SU-DHL-6 (cell line): ENCODE measurements around the gene LRRK1.

Experiments
- EZH2phosphoT487 ChIP-seq: fragments of 200-600 bp; sonication (generic), shearing (Covaris generic); conservative IDR thresholded peaks from 2 replicates; pipeline ENCODE4 v1.6.1; 2018; ENCODE audit warnings: mild to moderate bottlenecking, antibody characterized with exemption, low read length, moderate library complexity, mixed read lengths
- TF ChIP-seq, protein P1 (sequence below): fragments of 200-600 bp; sonication (generic); IDR thresholded peaks from one replicate; pipeline ENCODE4 v1.5.1; 2017; ENCODE audit warnings: antibody characterized with exemption, mild to moderate bottlenecking, low read length, moderate library complexity; ENCODE audit not compliant: insufficient read depth, poor library complexity, severe bottlenecking

DNA sequence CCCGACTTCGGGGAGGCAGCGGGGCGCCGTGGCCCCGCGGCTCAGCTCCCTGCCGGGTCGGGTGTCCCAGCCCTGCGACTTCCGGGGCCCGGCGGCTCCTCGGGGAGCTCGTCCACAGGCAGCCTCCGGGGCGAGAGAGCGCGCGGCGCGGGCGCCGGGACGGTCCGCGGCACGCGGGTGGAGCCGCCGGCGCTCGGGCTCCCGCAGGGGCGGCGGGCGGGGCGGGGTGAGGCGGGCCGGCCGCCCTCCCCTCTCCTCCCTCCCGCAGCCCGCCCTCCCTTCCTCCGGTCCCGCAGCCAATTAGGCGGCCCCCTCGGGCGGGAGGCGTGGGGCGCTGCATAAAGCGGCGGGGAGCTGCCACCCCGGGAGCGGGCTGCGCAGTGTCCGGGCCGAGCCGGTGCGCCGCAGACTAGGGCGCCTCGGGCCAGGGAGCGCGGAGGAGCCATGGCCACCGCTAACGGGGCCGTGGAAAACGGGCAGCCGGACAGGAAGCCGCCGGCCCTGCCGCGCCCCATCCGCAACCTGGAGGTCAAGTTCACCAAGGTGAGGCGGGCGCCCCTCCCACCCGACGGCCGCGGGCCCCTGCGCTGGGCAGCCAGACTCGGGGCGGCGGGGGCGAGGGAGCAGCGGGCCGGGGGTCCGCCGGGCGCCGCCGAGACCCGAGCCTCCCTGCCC, 39.6 kb upstream of the LRRK1 start, which contains the start of gene ALDH1A3:
- TF ChIP-seq, protein P1, sequence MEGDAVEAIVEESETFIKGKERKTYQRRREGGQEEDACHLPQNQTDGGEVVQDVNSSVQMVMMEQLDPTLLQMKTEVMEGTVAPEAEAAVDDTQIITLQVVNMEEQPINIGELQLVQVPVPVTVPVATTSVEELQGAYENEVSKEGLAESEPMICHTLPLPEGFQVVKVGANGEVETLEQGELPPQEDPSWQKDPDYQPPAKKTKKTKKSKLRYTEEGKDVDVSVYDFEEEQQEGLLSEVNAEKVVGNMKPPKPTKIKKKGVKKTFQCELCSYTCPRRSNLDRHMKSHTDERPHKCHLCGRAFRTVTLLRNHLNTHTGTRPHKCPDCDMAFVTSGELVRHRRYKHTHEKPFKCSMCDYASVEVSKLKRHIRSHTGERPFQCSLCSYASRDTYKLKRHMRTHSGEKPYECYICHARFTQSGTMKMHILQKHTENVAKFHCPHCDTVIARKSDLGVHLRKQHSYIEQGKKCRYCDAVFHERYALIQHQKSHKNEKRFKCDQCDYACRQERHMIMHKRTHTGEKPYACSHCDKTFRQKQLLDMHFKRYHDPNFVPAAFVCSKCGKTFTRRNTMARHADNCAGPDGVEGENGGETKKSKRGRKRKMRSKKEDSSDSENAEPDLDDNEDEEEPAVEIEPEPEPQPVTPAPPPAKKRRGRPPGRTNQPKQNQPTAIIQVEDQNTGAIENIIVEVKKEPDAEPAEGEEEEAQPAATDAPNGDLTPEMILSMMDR: no peak
- no peak for TF ChIP-seq EZH2phosphoT487
